ENCODE data around the gene ERP44. TPM values are rescaled to one million over a fixed set of nuclear protein-coding genes. Genes with fewer than 3 reads are reported as not detected.

The ERP44 gene
- total and polyA plus RNA-seq, 8 donors = 1.2 to 32.9 (median 12.0) TPM

GRCh38 chr9:99980598-99980997 lies 118.2 kb downstream of the ERP44 start:
- intact Hi-C loops (cut with DNase I; ENCODE audit: low total_unique reads) = no loop called here
- Histone ChIP-seq H3K27ac (no peak overlapping the region), H3K9me3 (no peaks in the 10 kb centered on the region), H3K4me1 (no peaks in the 10 kb centered on the region), H3K36me3 (peaks cover 9 to 47% (median 34%) of the 10 kb centered on the region in 4 donors), H3K4me3 (no peak overlapping the region), H3K27me3 (no peaks in the 10 kb centered on the region)
- TF ChIP-seq POLR2AphosphoS5 (IDR thresholded peaks at IDR 0.05) (no peak), EP300 (IDR thresholded peaks at IDR 0.05) (no peak), POLR2A (IDR thresholded peaks at IDR 0.05) (no peak), CTCF (IDR thresholded peaks at IDR 0.05) (no peak)
- WGBS, 5 donors = 80 to 93% (median 81%) methylated on average over 2 of the region's 2 CpGs
- no peak for DNase-seq

- Histone ChIP-seq H3K4me3 (no peak overlapping the region), H3K27ac (no peak overlapping the region), H3K27me3 (no peaks in the 10 kb centered on the region), H3K9me3 (no peaks in the 10 kb centered on the region), H3K4me1 (no peaks in the 10 kb centered on the region), H3K36me3 (peaks cover 9 to 40% (median 28%) of the 10 kb centered on the region in 4 donors)
- TF ChIP-seq CTCF (IDR thresholded peaks at IDR 0.05) = no peak
- TF ChIP-seq EP300 (IDR thresholded peaks at IDR 0.05) = no peak
- no peak for TF ChIP-seq POLR2AphosphoS5 (IDR thresholded peaks at IDR 0.05)
- no peak for TF ChIP-seq POLR2A (IDR thresholded peaks at IDR 0.05)
- no peak for DNase-seq
- 66 to 93% (median 88%) methylated on average over 1 of the region's 1 CpG for WGBS, 5 donors
- intact Hi-C loops (cut with DNase I; ENCODE audit: low total_unique reads) = no loop called here
Measured at GRCh38 chr9:99978221-99978620, 120.6 kb downstream of the ERP44 start.

GRCh38 chr9:99977033-99977792 lies 121.6 kb downstream of the ERP44 start:
- Histone ChIP-seq H3K4me3 (no peak overlapping the region), H3K36me3 (peaks cover 5 to 34% (median 23%) of the 10 kb centered on the region in 4 donors), H3K27ac (no peak overlapping the region), H3K27me3 (no peaks in the 10 kb centered on the region), H3K4me1 (no peaks in the 10 kb centered on the region), H3K9me3 (no peaks in the 10 kb centered on the region)
- DNase-seq = no peak
- TF ChIP-seq EP300 (IDR thresholded peaks at IDR 0.05) (no peak), CTCF (IDR thresholded peaks at IDR 0.05) (no peak), POLR2AphosphoS5 (IDR thresholded peaks at IDR 0.05) (no peak), POLR2A (IDR thresholded peaks at IDR 0.05) (no peak)
- intact Hi-C loops (cut with DNase I; ENCODE audit: low total_unique reads) = no loop called here
- 84 to 93% (median 88%) methylated on average over 3 of the region's 3 CpGs for WGBS, 5 donors

GRCh38 chr9:99973455-99973854 lies 125.3 kb downstream of the ERP44 start:
- no peak for TF ChIP-seq POLR2AphosphoS5 (IDR thresholded peaks at IDR 0.05)
- no peak for TF ChIP-seq POLR2A (IDR thresholded peaks at IDR 0.05)
- TF ChIP-seq CTCF (IDR thresholded peaks at IDR 0.05) = no peak
- no peak for TF ChIP-seq EP300 (IDR thresholded peaks at IDR 0.05)
- Histone ChIP-seq H3K4me3 (no peak overlapping the region), H3K9me3 (no peaks in the 10 kb centered on the region), H3K27ac (no peak overlapping the region), H3K36me3 (peaks cover 15 to 62% (median 35%) of the 10 kb centered on the region in 4 donors), H3K27me3 (no peaks in the 10 kb centered on the region), H3K4me1 (no peaks in the 10 kb centered on the region)
- intact Hi-C loops (cut with DNase I; ENCODE audit: low total_unique reads) = no loop called here
- DNase-seq = no peak
- 97 to 99% (median 97%) methylated on average over 3 of the region's 3 CpGs for WGBS, 5 donors
